ENCODE results near the gene GEMIN4. TPM values are rescaled to one million over a fixed set of nuclear protein-coding genes. Genes with fewer than 3 reads are reported as not detected.
"Not testable (repeated sequence)": the region's sequence is repeated elsewhere in the genome, so short reads cannot be mapped to it uniquely, and the experiment has no call there.

GEMIN4 gene
- total and polyA plus RNA-seq, 2 of the 8 experiments (the other 6 are each of a cell fraction or from before 2014, with no cell fraction given), result 32.1 to 51.9 TPM

GRCh38 chr17:698096-698495, 54.0 kb downstream of the GEMIN4 start:
- H2BK120ac ChIP-seq (replicated peaks; ENCODE audit: low read depth, low read length); H3K23ac ChIP-seq (ENCODE audit: insufficient read length); H3K23me2 ChIP-seq (ENCODE audit: low read depth, low read length); H4K8ac ChIP-seq (ENCODE audit: extremely low read depth, insufficient read depth, low read length); H3K27ac ChIP-seq (ENCODE audit: low read depth, low read length); H2AK5ac ChIP-seq (ENCODE audit: low read depth, low read length); H2BK12ac ChIP-seq (ENCODE audit: low read depth, low read length); H3K79me2 ChIP-seq (ENCODE audit: control insufficient read depth in 1 of 2, insufficient read depth in 2 of 2, low read length in 2 of 2); H3K14ac ChIP-seq (ENCODE audit: insufficient read length); H2BK20ac ChIP-seq (ENCODE audit: low read length); H3K4me1 ChIP-seq (replicated peaks in 1 of 4; ENCODE audit: control insufficient read depth in 3 of 4, insufficient read depth in 4 of 4, low read length in 3 of 4); H3K9me3 ChIP-seq (ENCODE audit: insufficient read depth in 2 of 2, low read depth in 1 of 2, low read length in 1 of 2); DNase-seq (ENCODE audit: low read depth in 1 of 2, low spot score in 2 of 2); FAIRE-seq; H2BK5ac ChIP-seq (ENCODE audit: low read depth, low read length); H3K79me1 ChIP-seq (ENCODE audit: low read depth, low read length); H3K18ac ChIP-seq (ENCODE audit: extremely low read depth, low read length); H3K4me2 ChIP-seq (ENCODE audit: insufficient read depth in 1 of 2, low read depth in 2 of 2, low read length in 2 of 2); H3K4ac ChIP-seq (replicated peaks; ENCODE audit: insufficient read length, low read depth, low read length); H4K91ac ChIP-seq (replicated peaks; ENCODE audit: insufficient read length, low read length); H3K56ac ChIP-seq (replicated peaks; ENCODE audit: insufficient read length, low read depth, low read length); H2BK15ac ChIP-seq (ENCODE audit: low read length); H4K5ac ChIP-seq (ENCODE audit: insufficient read length, low read depth, low read length); H3K4me3 ChIP-seq (ENCODE audit: extremely low read depth in 1 of 4, insufficient read depth in 2 of 4, low read depth in 3 of 4, low read length in 4 of 4); H4K20me1 ChIP-seq (replicated peaks in 1 of 2; ENCODE audit: control insufficient read depth in 1 of 2, insufficient read depth in 2 of 2, low read length in 2 of 2); H2AFZ ChIP-seq (ENCODE audit: low read length); H3K27me3 ChIP-seq (replicated peaks in 1 of 4; ENCODE audit: control insufficient read depth in 3 of 4, extremely low read depth in 1 of 4, insufficient read depth in 3 of 4, low read length in 3 of 4); POLR2A ChIA-PET (ENCODE audit: partially characterized antibody): not testable (repeated sequence)
- CTCF ChIA-PET (ENCODE audit: partially characterized antibody), result interaction anchor here (0.6 to 7.4 kb wide), 10 partner anchors 9 to 533 kb away, joined by 3 to 79 read pairs (median 4); partner anchors contain the start of gene TIMM22
- WGBS, 2 experiments (ENCODE audit: extremely low coverage in 1 of 2, insufficient coverage in 1 of 2, insufficient read length in 1 of 2, insufficient replicate concordance in 2 of 2, low coverage in 1 of 2, low lambda C conversion rate in 2 of 2, missing lambda C conversion rate in 1 of 2), result 87% methylated on average over 2 of the region's 2 CpGs; no CpG with 5 or more reads in 1 of the 2 experiments
- peaks cover 4 to 17% (median 14%) of the 10 kb centered on the region in 4 experiments; a peak in 6 of 8 replicates for H3K36me3 ChIP-seq (ENCODE audit: control insufficient read depth in 2 of 4, insufficient read depth in 4 of 4, low read length in 3 of 4)
- peak overlapping the region in 1 of 4 experiments; percentile 40; a peak in 1 of 7 replicates for H3K9ac ChIP-seq (replicated peaks in 1 of 4; ENCODE audit: extremely low read depth in 1 of 4, low read depth in 3 of 4, low read length in 3 of 4)
